Neuronal stem cell (in vitro differentiated cells): ENCODE measurements around the gene FGF1.

Source experiments
- DNase-seq: peaks from one replicate; pipeline ENCODE4 v3.0.0-alpha.2; 2013; ENCODE audit warnings: low spot score
- H2AFZ ChIP-seq: one replicate; pipeline ENCODE4 v1.6.1; 2013; ENCODE audit warnings: mild to moderate bottlenecking, low read length, inconsistent platforms
- H2AK5ac ChIP-seq: 2 replicates; pipeline ENCODE4 v1.6.1; 2013; ENCODE audit warnings: low read depth, mild to moderate bottlenecking, inconsistent platforms, low read length, moderate library complexity, mixed read lengths
- H2BK120ac ChIP-seq: 2 replicates; pipeline ENCODE4 v1.6.1; 2013; ENCODE audit warnings: low read depth, mild to moderate bottlenecking, inconsistent platforms, low read length, moderate library complexity, mixed read lengths
- H2BK12ac ChIP-seq: one replicate; pipeline ENCODE4 v1.6.1; 2013; ENCODE audit warnings: low read length, inconsistent platforms
- H2BK15ac ChIP-seq: 2 replicates; pipeline ENCODE4 v1.6.1; 2013; ENCODE audit warnings: mild to moderate bottlenecking, low read length, inconsistent platforms, mixed read lengths
- H2BK5ac ChIP-seq: one replicate; pipeline ENCODE4 v1.6.1; 2013; ENCODE audit warnings: inconsistent platforms, mild to moderate bottlenecking, low read length, moderate library complexity
- H3K14ac ChIP-seq: one replicate; pipeline ENCODE4 v1.6.1; 2013; ENCODE audit warnings: low read length, inconsistent platforms
- H3K18ac ChIP-seq: 2 replicates; pipeline ENCODE4 v1.6.1; 2013; ENCODE audit warnings: low read length, inconsistent platforms
- H3K23ac ChIP-seq: 2 replicates; pipeline ENCODE4 v1.6.1; 2013; ENCODE audit warnings: low read depth, mild to moderate bottlenecking, mixed read lengths, low read length, inconsistent platforms; ENCODE audit not compliant: poor library complexity
- H3K27ac ChIP-seq: replicated peaks from 3 replicates; pipeline ENCODE4 v1.5.1; 2013; ENCODE audit warnings: low read length, inconsistent platforms
- H3K27me3 ChIP-seq, 3 experiments: 2 replicates each; pipeline ENCODE4 v1.6.1; 2013; ENCODE audit warnings: low read length in 3 of 3, mild to moderate bottlenecking in 2 of 3, inconsistent platforms in 1 of 3, low read depth in 1 of 3, mixed read lengths in 1 of 3, moderate library complexity in 1 of 3; ENCODE audit not compliant: control insufficient read depth in 3 of 3, insufficient read depth in 3 of 3
- H3K36me3 ChIP-seq, 2 donors: replicated peaks in 1 of 2; 2 replicates each; pipeline ENCODE4 v1.6.1; 2013; ENCODE audit warnings: low read length in 2 of 2; ENCODE audit not compliant: control insufficient read depth in 2 of 2, insufficient read depth in 2 of 2
- H3K4ac ChIP-seq: 2 replicates; pipeline ENCODE4 v1.6.1; 2013; ENCODE audit warnings: inconsistent platforms, mild to moderate bottlenecking, low read length, moderate library complexity
- H3K4me1 ChIP-seq, 2 donors: 1 replicate in 1 of 2; 2 replicates in 1 of 2; pipeline ENCODE4 v1.6.1; 2013; ENCODE audit warnings: low read length in 2 of 2, low read depth in 1 of 2; ENCODE audit not compliant: control insufficient read depth in 2 of 2, insufficient read depth in 1 of 2
- H3K4me2 ChIP-seq: one replicate; pipeline ENCODE4 v1.6.1; 2013; ENCODE audit warnings: mild to moderate bottlenecking, low read length, inconsistent platforms; ENCODE audit not compliant: insufficient read depth, poor library complexity, severe bottlenecking
- H3K4me3 ChIP-seq, 2 donors: 2 replicates each; pipeline ENCODE4 v1.5.1; 2013; ENCODE audit warnings: low read length in 2 of 2, mild to moderate bottlenecking in 2 of 2, inconsistent platforms in 1 of 2, moderate library complexity in 1 of 2
- H3K79me1 ChIP-seq: one replicate; pipeline ENCODE4 v1.6.1; 2013; ENCODE audit warnings: low read depth, mild to moderate bottlenecking, inconsistent platforms, low read length, moderate library complexity
- H3K9ac ChIP-seq: one replicate; pipeline ENCODE4 v1.6.1; 2013; ENCODE audit warnings: mild to moderate bottlenecking, low read depth, low read length, inconsistent platforms; ENCODE audit not compliant: poor library complexity
- H3K9me3 ChIP-seq, 2 donors: replicated peaks in 1 of 2; 2 replicates each; pipeline versions ENCODE3 to v1.6.1; 2013; ENCODE audit warnings: low read length in 2 of 2, mild to moderate bottlenecking in 2 of 2, inconsistent platforms in 1 of 2, low read depth in 1 of 2, mixed read lengths in 1 of 2, moderate library complexity in 1 of 2; ENCODE audit not compliant: control insufficient read depth in 2 of 2, insufficient read depth in 1 of 2
- H4K8ac ChIP-seq: one replicate; pipeline ENCODE4 v1.6.1; 2013; ENCODE audit warnings: low read depth, mild to moderate bottlenecking, inconsistent platforms, low read length, moderate library complexity
- H4K91ac ChIP-seq: one replicate; pipeline ENCODE4 v1.6.1; 2013; ENCODE audit warnings: low read length, low read depth, mild to moderate bottlenecking, inconsistent platforms; ENCODE audit not compliant: poor library complexity
- WGBS, 2 donors: extraction: QIAGEN DNeasy Blood & Tissue Kit; methylation state at CpG; one replicate each; pipeline ENCODE4 v1.1.7; 2013; ENCODE audit warnings: missing lambda C conversion rate in 2 of 2, mixed read lengths in 1 of 2; ENCODE audit not compliant: insufficient read length in 2 of 2, insufficient replicate concordance in 1 of 2; ENCODE audit errors: extremely low coverage in 2 of 2; 5-methylcytosine and 5-hydroxymethylcytosine counted together

FGF1 gene

DNA sequence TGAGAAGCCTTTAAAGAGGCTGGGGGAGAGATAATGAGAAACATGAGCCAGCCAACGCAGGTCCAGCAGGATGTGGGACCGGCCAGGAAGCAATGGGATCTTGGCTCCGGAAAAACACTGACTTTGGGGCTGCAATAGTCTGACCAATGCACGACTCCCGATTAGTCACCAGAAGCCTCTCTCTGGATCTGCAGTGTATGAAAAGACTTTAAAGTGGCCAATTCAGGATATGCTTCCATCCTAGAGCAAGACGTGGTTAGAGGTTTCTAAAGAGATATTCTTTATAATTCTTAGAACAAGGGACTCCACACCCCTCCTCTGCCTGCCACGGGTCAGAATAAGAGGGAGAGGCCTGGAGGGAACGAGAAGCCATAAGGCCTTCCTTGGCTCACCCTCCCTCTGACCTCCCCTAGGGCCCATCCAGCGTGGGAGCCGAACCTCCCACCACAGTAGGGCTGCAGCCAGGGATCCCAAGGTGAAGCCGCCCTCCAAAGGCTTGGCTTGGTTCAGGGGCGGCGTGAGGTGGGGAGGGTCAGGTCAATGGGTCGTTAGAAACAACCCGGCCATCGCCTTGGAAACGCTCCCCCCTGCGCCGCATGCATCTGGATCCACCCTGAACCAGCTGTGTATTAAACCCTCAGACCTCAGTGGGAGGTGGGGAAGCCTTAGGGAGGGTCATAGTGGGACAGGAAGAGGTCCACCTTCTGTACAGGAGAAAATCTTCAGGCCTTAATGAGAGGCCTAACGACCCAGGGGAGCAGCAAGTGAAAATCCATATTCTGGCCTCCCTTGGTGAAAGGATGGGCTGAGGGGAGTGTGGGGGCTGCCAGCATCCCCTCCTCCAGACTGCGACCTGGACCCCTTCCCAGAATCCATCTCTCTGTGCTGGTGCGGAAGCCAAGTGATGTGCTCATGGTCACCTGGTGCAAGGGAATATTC lies 11.1 kb downstream of the FGF1 start:
- no CpG with 5 or more reads among the region's 22 CpGs for WGBS, 2 donors
- DNase-seq, result no peak
- H3K27ac ChIP-seq, result no peak overlapping the region

GRCh38 chr5:142671801-142672200 lies 14.1 kb downstream of the FGF1 start:
- Histone ChIP-seq H3K4ac (no peak overlapping the region), H3K4me1 (peaks cover 0 to 16% of the 10 kb centered on the region in 2 donors), H3K36me3 (no peaks in the 10 kb centered on the region), H2BK5ac (no peak overlapping the region), H3K23ac (no peak overlapping the region), H3K14ac (no peak overlapping the region), H2AFZ (no peak overlapping the region), H3K4me2 (no peak overlapping the region), H3K9me3 (peaks cover 0 to 3% of the 10 kb centered on the region in 2 donors), H2BK120ac (no peak overlapping the region), H3K27ac (no peak overlapping the region), H3K79me1 (no peaks in the 10 kb centered on the region), H3K4me3 (no peak overlapping the region), H3K18ac (no peak overlapping the region), H3K27me3 (no peaks in the 10 kb centered on the region), H4K91ac (no peak overlapping the region), H2AK5ac (no peak overlapping the region), H2BK15ac (no peak overlapping the region), H4K8ac (no peak overlapping the region), H2BK12ac (no peak overlapping the region), H3K9ac (no peak overlapping the region)
- WGBS, 2 donors, result no CpG with 5 or more reads among the region's 1 CpG
- DNase-seq, result no peak

More for the DNA sequence above, 11.1 kb downstream of the FGF1 start:
- Histone ChIP-seq H3K4me2 (no peak overlapping the region), H3K9me3 (peaks cover 0 to 3% of the 10 kb centered on the region in 2 donors), H3K4me1 (peaks cover 0 to 17% of the 10 kb centered on the region in 2 donors), H3K4ac (no peak overlapping the region), H3K27me3 (no peaks in the 10 kb centered on the region), H2BK5ac (no peak overlapping the region), H2AFZ (peak overlapping the region; percentile 8), H2AK5ac (no peak overlapping the region), H4K8ac (no peak overlapping the region), H3K18ac (peak overlapping the region; percentile 68), H2BK15ac (peak overlapping the region; percentile 64), H3K36me3 (no peaks in the 10 kb centered on the region), H3K14ac (no peak overlapping the region), H4K91ac (no peak overlapping the region), H3K4me3 (no peak overlapping the region), H3K9ac (no peak overlapping the region), H3K79me1 (no peaks in the 10 kb centered on the region), H3K23ac (no peak overlapping the region), H2BK12ac (no peak overlapping the region), H2BK120ac (no peak overlapping the region)

DNA sequence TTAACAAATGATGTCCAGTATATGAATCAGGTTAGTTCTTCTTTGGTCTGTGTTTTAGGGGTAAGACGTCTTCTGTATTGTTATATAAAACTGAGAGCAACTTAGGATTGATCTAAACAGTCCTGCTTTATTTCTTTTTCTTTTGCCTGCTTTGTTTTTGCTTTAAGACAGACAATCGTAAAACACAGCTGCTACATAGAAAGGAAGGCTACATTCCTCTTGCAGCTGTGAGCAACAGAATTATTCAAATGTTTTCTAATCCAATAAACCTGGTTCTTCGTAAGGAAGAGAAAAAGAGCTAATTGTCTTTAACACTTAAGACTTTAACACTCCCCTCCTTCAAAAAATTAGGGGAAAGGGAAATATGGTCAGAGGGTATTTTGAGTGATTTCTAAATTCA lies 14.6 kb downstream of the FGF1 start:
- no peak overlapping the region for H2AK5ac ChIP-seq
- H3K9me3 ChIP-seq, result peaks cover 0 to 3% of the 10 kb centered on the region in 2 donors
- no peak overlapping the region for H2BK5ac ChIP-seq
- no peak for DNase-seq
- no peaks in the 10 kb centered on the region for H3K79me1 ChIP-seq
- H3K14ac ChIP-seq, result no peak overlapping the region
- H4K91ac ChIP-seq, result no peak overlapping the region
- no peak overlapping the region for H2BK12ac ChIP-seq
- no peak overlapping the region for H2AFZ ChIP-seq
- H3K27ac ChIP-seq, result no peak overlapping the region
- no peak overlapping the region for H3K4ac ChIP-seq
- WGBS, 2 donors, result no CpG with 5 or more reads among the region's 3 CpGs
- H2BK15ac ChIP-seq, result no peak overlapping the region
- no peak overlapping the region for H4K8ac ChIP-seq
- no peaks in the 10 kb centered on the region for H3K27me3 ChIP-seq
- H2BK120ac ChIP-seq, result no peak overlapping the region
- H3K9ac ChIP-seq, result no peak overlapping the region
- no peak overlapping the region for H3K4me3 ChIP-seq
- H3K4me1 ChIP-seq, result peaks cover 0 to 16% of the 10 kb centered on the region in 2 donors
- no peak overlapping the region for H3K18ac ChIP-seq
- no peak overlapping the region for H3K4me2 ChIP-seq
- no peaks in the 10 kb centered on the region for H3K36me3 ChIP-seq
- no peak overlapping the region for H3K23ac ChIP-seq

DNA sequence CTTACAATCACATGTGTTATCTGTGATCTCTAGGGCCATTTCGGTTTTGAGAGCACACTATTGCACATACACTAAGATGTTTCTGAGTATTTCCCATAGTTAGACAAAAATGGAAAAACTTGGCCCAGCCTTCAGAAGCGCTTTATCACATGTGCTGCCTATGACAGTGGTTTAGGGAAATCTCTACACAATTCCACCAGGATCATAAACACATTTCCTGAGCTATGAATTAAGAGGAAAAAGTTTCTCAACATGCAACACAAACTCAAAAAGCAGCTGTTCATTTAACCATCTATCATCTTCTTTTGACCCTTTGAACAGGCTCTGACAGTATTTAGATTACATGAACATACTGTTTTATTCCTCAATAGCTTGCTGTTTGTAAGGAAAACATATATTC lies 15.1 kb downstream of the FGF1 start:
- Histone ChIP-seq H2BK15ac (no peak overlapping the region), H3K4me2 (no peak overlapping the region), H3K27ac (no peak overlapping the region), H3K27me3 (no peaks in the 10 kb centered on the region), H3K36me3 (no peaks in the 10 kb centered on the region), H3K9ac (no peak overlapping the region), H3K4ac (no peak overlapping the region), H3K18ac (no peak overlapping the region), H2AFZ (no peak overlapping the region), H3K79me1 (no peaks in the 10 kb centered on the region), H2BK120ac (no peak overlapping the region), H3K23ac (no peak overlapping the region), H3K4me3 (no peak overlapping the region), H3K4me1 (peaks cover 0 to 16% of the 10 kb centered on the region in 2 donors), H2BK5ac (no peak overlapping the region), H3K14ac (no peak overlapping the region), H3K9me3 (peaks cover 0 to 3% of the 10 kb centered on the region in 2 donors), H4K91ac (no peak overlapping the region), H4K8ac (no peak overlapping the region), H2AK5ac (no peak overlapping the region), H2BK12ac (no peak overlapping the region)
- no peak for DNase-seq
- WGBS, 2 donors, result no CpG with 5 or more reads among the region's 2 CpGs
